HUDEP-2 (cell line): Measurements from ENCODE around the gene TMEM126A.
"Not testable (repeated sequence)": the region's sequence is repeated elsewhere in the genome, so short reads cannot be mapped to it uniquely, and the experiment has no call there.

Experiments used
- DNase-seq, 76 experiments: peaks; one replicate each; lab custom pipeline; 2025; ENCODE audit not compliant: unreplicated experiment in 76 of 76; lab: John Stamatoyannopoulos, UW

Gene TMEM126A

DNA sequence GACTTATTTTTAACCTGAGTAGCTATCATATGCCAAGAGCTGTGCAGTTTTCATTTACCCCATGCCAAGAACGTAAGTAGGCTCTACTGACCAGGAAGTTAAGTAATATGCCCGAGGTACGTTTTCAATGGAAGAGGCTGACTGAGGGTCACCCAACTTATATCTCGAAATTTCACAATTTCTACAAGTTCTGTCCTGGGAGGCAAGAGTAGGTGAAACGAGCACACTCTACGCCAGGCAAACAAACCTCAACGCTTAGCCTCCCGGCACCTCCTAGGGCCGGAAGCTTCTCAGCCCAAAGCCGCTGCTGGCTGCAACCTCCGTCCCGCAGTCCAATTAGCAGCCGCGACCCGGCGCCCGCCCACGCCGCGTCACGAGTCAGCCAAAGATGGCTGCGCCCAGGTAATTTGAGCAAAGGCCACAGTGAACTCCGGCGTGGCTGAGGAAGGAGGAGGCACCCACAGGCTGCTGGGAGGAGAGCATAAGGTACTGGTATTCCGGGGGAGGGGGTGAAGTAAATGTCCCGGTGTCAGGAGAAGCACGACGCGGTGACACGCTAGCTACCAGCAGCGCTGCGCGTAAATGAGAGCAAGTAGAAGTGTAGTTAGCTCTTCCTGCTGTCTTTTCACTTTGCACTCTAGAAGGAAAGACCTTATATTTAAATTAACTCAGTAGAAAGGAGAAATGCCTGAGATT, at the start of gene TMEM126A:
Gene TMEM126A, plus strand, starts transcription at position 364 of the 696 bp plus-strand sequence. CDS start 2,289 bp downstream, outside the sequence.
- peak in 74 of 76 experiments; percentile 16 to 88 (median 75) for DNase-seq

DNA sequence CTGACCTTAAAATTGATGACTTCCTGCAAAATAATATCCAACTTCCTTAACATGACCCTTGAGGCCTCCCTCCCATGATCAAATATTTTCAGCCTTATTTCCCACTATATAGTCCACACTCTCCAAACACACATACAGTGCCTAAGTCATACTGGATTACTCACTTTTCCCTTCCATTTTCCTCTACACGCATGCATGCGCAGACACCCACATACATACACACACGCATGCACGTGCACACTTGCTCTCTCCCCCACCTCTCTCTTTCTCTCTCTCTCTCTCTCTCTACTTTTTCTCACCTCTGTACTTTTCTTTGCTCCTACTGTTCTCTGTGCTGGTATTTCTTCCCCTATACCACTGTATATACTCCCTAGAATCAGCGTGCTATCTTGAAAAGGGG, 48.7 kb upstream of the TMEM126A start:
- no peak for DNase-seq

- no peak for DNase-seq
Measured at GRCh38 chr11:85602526-85603213, 45.1 kb upstream of the TMEM126A start.

DNA sequence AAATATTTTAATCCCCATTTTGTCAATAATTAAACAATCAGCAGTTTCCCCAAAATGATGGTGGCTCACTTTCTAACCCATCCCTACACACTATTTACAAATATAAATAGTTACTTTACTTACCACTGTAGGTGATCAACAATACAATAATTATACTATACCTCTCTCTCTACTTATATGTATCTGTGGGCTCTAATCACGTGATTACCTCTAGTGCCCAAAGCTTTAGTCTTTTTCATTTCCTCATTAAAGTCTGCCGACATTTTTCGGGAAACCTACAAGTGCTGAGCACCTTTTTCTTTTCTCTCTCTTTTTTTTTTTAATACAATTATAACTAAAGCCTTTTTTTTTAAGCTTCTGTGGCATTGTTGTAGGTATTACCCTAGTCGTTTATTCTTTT, 44.5 kb upstream of the TMEM126A start:
- no peak for DNase-seq

DNA sequence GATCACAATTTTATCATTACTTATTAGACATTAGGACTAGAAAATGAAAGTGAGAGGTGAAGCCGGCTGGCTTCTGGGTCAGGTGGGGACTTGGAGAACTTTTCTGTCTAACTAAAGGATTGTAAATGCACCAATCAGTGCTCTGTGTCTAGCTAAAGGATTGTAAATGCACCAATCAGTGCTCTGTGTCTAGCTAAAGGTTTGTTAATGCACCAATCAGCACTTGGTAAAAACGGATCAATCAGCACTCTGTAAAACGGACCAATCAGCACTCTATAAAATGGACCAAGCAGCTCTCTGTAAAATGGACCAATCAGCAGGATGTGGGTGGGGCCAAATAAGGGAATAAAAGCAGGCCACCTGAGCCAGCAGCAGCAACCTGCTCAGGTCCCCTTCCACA, 41.5 kb upstream of the TMEM126A start:
- DNase-seq, result not testable (repeated sequence)

- not testable (repeated sequence) for DNase-seq
Measured at GRCh38 chr11:85608621-85609020, 39.1 kb upstream of the TMEM126A start.

- not testable (repeated sequence) for DNase-seq
Measured at GRCh38 chr11:85609286-85609685, 38.5 kb upstream of the TMEM126A start.

DNA sequence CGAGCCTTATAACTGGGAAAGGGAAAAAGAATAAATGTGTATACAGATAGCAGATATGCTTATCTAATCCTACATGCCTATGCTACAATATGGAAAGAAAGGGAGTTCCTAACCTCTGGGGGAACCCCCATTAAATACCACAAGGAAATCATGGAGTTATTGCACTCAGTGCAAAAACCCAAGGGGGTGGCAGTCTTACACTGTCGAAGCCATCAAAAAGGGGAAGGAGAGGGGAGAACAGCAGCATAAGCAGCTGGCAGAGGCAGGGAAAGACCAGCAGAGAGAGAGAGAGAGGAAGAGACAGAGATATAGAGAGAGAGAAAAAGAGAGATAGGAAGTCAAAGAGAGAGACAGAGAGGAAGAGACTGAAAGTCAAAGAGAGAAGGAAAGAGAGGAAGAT, 36.1 kb upstream of the TMEM126A start:
- not testable (repeated sequence) for DNase-seq

- no peak for DNase-seq
Measured at GRCh38 chr11:85619499-85619898, 28.3 kb upstream of the TMEM126A start.

DNA sequence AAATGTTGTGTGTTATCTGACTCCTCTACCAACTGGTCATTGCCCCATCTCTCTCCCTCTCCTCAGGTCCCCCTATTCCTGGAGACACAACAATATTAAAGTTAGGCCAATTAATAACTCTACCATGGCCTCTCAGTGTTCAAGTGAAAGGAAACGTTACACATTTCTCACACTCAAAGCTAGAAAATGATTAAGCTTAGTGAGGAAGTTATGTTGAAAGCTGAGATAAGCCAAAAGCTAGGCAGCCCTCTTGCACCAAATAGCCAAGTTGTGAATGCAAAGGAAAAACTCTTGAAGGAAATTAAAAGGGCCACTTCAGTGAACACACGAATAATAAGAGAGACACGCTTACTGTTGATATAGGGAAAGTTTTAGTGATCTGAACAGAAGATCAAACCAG, 27.5 kb upstream of the TMEM126A start:
- DNase-seq, result no peak

- no peak for DNase-seq
Measured at GRCh38 chr11:85626496-85626895, 21.3 kb upstream of the TMEM126A start.

DNA sequence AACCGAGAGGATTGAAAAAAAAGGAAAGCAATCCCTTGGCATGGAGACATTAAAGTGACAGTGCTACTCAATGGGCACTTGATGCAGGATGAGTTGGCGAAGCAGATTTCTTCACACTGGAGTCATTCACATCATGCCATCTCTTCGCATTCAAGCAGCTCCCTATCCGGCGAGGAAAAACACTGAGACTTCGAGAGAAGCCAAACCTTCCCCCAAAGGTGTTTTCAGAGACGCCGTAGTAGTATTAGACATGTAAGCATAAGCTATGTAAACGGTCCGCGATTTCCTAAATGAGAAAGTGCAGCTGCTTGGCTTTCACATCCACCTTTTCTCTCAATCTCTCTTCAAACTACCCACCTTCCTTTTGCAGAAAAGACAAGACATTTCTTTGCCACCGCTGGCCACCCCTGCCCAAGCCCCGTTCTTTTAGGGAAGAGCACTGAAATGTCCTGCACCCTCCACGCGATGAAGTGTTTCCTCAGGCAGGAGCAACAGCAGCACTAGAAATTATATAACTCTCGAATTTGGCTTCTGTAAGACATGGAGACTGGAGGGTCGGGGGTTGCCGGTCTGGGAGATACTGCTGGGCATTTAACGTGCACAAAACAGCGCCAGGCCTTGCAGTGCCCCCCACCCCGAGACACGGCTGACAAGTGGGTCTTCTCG, 20.3 kb upstream of the TMEM126A start, which contains the start of gene DLG2:
Gene DLG2, minus strand, starts transcription at position 13 of the 666 bp plus-strand sequence.
- DNase-seq, result peak in 1 of 76 experiments; percentile 25

GRCh38 chr11:85627998-85628770, 19.6 kb upstream of the TMEM126A start, which contains the start of gene TMEM126B:
Gene TMEM126B (plus strand): TSS chr11:85628593. CDS start chr11:85628608, 15 bp downstream.
- peak; percentile 19 to 97 (median 92) for DNase-seq

DNA sequence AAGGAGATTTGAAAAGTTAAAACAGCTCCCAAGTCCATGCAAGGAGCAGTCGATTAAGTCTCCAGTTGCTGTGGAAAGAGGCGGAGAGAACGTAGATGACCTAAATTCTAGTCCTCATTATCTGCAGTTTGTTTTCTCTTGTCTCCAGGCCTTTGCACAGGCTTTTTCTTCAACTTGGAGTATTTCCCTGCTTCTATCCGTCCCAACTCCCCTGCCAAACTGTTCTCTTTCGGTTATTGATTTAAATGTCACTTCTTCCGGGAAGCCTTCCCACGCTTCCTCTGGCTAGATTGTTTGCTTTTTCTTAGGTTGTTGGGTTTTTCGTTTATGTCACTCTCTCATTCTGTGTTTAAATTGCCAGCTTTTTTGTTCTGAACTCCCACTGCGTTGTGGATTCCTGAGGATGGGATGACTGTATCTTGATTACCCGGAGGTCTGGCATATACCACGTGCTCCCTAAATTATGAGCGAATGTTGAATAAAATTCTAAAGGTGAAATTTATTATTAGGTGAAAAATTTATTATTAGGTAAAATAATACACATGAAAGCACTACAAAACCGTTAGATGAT, 18.9 kb upstream of the TMEM126A start:
- peak in 3 of 76 experiments; percentile 27 to 42 (median 29) for DNase-seq

GRCh38 chr11:85634747-85635146, 13.0 kb upstream of the TMEM126A start:
- no peak for DNase-seq

DNA sequence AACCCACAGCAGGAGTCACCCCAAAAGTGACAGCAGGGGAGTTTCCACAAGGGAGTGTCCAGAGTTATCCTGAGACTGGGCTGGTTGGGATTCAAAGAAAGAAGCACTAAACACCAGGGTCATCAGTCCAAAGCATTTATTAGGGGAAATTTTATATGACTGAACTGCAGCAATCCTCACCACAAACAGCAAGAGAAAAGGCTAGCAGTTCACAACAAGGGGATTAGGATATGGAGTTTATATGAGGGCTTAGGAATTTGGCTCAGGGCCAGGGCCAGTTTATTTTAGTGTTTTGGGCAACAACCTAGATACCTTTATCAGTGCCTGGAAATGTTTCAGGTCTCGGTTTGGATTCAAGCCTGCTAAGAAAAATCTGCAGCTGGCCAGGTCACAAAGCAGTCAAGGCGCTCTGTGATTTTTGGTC, 4.6 kb upstream of the TMEM126A start:
- no peak for DNase-seq

DNA sequence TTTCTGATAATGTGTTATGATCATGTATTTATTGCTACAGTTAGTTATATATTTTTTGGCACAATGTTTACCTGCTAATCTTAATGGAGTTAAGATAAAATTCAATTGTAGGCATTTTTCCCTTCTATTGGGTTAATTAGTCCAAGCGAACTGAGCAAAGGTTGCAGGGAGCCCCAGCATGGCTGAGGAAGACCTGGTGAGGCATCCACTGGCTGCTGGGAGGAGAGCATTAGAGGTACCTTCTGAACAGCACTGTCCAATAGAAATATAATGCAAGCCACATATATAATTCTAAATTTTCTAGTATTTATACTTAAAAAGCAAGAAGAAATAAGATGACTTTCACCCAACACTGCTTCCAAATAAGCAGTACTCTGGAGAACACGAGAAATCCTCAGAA, 689 bp upstream of the TMEM126A start:
- no peak for DNase-seq

GRCh38 chr11:85651118-85651517, 3.4 kb downstream of the TMEM126A start:
- no peak for DNase-seq

DNA sequence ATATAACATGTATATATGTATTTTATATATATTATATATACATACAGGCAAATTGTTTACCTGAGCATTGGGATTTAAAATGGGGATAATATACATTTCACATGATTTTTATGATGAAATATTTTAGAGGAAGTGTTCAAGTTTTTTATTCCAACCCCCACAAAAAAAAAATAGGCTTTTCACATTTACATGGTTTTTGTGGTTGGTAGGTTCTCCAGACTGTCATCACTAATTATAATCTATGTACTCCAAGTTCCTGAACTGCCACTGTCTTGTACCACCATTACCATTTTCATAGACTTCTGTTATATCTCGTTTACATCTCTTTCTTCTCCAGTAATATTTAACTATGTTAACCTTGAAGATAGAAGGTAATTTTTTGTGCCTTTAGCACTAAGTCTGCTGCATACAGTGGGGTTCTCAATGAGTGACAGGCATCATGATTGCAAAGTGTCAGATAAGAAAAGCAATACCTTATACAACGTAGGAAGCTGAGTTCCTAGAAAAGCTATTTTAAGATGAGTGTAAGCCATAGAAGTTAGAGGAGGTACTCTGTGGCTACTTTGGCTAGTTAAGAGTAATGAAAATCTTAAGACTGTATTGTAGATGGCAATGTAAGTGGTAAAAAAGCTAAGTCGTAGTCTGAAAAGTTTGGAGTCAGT, 5.2 kb downstream of the TMEM126A start:
- no peak for DNase-seq

DNA sequence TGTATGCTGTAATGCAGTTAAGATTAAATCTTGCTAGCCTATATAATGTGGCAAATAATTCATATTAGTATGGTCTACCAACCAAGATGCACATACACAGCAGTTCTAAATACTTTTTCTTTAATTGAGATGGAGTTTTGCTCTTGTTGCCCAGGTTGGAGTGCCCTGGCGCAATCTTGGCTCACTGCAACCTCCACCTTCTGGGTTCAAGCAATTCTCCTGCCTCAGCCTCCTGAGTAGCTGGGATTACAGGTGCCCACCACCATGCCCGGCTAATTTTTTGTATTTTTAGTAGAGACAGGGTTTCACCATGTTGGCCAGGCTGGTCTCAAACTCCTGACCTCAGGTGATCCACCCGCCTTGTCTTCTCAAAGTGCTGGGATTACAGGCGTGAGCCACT, 6.6 kb downstream of the TMEM126A start:
- DNase-seq, result not testable (repeated sequence)
